DMS114 treated with DMSO at 0.1 percent for 48 hours (cell line): Measurements from ENCODE around the gene RPS25.
"Not testable (repeated sequence)": the region's sequence is repeated elsewhere in the genome, so short reads cannot be mapped to it uniquely, and the experiment has no call there.

ENCODE experiments used
- DNase-seq: peaks from one replicate; lab custom pipeline; 2025; ENCODE audit not compliant: unreplicated experiment; lab: John Stamatoyannopoulos, UW

Gene RPS25

GRCh38 chr11:119039471-119039870, 21.3 kb upstream of the RPS25 start:
- not testable (repeated sequence) for DNase-seq

- no peak for DNase-seq
Measured at GRCh38 chr11:119038884-119039283, 20.7 kb upstream of the RPS25 start.

- DNase-seq = no peak
Measured at GRCh38 chr11:119034813-119035212, 16.7 kb upstream of the RPS25 start.

GRCh38 chr11:119033421-119033820, 15.3 kb upstream of the RPS25 start:
- not testable (repeated sequence) for DNase-seq

GRCh38 chr11:119031912-119032280, 13.8 kb upstream of the RPS25 start:
- DNase-seq = no peak

- DNase-seq = peak; percentile 76
Measured at GRCh38 chr11:119030329-119031047, 12.3 kb upstream of the RPS25 start, which contains the start of gene SLC37A4. SLC37A4 (minus strand) TSS chr11:119030877.

GRCh38 chr11:119030029-119030328, 11.8 kb upstream of the RPS25 start:
- DNase-seq = no peak

GRCh38 chr11:119029340-119030028, 11.3 kb upstream of the RPS25 start:
- DNase-seq = no peak

GRCh38 chr11:119029069-119029339, 10.9 kb upstream of the RPS25 start:
- no peak for DNase-seq

- no peak for DNase-seq
Measured at GRCh38 chr11:119028346-119029068, 10.4 kb upstream of the RPS25 start.

GRCh38 chr11:119027561-119028345, 9.6 kb upstream of the RPS25 start:
- DNase-seq = no peak

GRCh38 chr11:119026970-119027369, 8.8 kb upstream of the RPS25 start:
- no peak for DNase-seq

- no peak for DNase-seq
Measured at GRCh38 chr11:119025978-119026766, 8.0 kb upstream of the RPS25 start.

- no peak for DNase-seq
Measured at GRCh38 chr11:119025541-119025940, 7.4 kb upstream of the RPS25 start.

- DNase-seq = no peak
Measured at GRCh38 chr11:119025099-119025473, 6.9 kb upstream of the RPS25 start.

- DNase-seq = no peak
Measured at GRCh38 chr11:119024430-119025098, 6.4 kb upstream of the RPS25 start.

- no peak for DNase-seq
Measured at GRCh38 chr11:119023741-119024140, 5.6 kb upstream of the RPS25 start.

GRCh38 chr11:119021631-119022030, 3.5 kb upstream of the RPS25 start:
- no peak for DNase-seq

GRCh38 chr11:119019996-119020395, 1.9 kb upstream of the RPS25 start:
- no peak for DNase-seq

GRCh38 chr11:119017377-119017776, 766 bp downstream of the RPS25 start:
- DNase-seq = not testable (repeated sequence)
